ENCODE results near the gene PRCC.

Gene PRCC

DNA sequence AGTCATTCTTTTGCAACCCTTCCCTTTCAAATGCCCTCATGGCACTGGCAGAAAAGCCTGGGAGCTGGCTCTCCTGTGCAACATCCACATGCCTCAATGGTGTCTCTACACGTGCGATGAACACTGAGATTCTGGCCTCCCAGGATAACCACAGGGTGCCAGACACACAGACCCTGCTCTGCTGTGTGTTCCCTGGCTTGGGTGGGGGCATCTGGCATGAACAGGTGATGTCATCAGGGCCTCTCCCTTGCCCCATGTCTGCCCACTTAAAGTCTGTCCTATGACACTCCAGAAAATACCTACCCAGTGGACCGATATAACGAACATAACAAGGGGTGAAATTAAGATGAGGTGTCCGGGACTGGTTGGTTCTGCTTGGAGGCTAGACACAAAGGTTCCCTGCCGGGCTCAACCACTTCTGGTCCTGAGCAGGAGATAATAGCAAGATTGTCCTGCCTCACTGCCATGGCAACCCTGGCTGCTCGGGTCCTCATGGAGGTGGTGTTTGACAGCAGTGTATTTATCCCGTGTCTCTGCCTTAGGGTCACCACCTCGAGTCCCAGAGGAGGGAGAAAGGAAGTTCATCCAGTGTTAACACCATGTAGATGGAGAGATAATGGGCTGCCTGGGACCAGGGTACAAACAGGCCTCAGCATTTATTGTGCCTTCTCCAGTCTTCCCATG, 72.2 kb downstream of the PRCC start:
- Histone ChIP-seq H3K27me3 (replicated peaks; ENCODE audit: control insufficient read depth, insufficient read depth, low read length) (no peaks in the 10 kb centered on the region; the same call in none of the 2 replicates), H3K36me3 (ENCODE audit: control insufficient read depth, insufficient read depth, low read length) (no peaks in the 10 kb centered on the region), H3K4me3 (replicated peaks; ENCODE audit: low read depth, low read length) (no peak overlapping the region)
- TF ChIP-seq, protein P1, sequence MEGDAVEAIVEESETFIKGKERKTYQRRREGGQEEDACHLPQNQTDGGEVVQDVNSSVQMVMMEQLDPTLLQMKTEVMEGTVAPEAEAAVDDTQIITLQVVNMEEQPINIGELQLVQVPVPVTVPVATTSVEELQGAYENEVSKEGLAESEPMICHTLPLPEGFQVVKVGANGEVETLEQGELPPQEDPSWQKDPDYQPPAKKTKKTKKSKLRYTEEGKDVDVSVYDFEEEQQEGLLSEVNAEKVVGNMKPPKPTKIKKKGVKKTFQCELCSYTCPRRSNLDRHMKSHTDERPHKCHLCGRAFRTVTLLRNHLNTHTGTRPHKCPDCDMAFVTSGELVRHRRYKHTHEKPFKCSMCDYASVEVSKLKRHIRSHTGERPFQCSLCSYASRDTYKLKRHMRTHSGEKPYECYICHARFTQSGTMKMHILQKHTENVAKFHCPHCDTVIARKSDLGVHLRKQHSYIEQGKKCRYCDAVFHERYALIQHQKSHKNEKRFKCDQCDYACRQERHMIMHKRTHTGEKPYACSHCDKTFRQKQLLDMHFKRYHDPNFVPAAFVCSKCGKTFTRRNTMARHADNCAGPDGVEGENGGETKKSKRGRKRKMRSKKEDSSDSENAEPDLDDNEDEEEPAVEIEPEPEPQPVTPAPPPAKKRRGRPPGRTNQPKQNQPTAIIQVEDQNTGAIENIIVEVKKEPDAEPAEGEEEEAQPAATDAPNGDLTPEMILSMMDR (IDR thresholded peaks at IDR 0.05; ENCODE audit: insufficient read depth, low read length, poor library complexity, severe bottlenecking), result no peak
- no peak for DNase-seq (ENCODE audit: extremely low read depth, insufficient read length)

DNA sequence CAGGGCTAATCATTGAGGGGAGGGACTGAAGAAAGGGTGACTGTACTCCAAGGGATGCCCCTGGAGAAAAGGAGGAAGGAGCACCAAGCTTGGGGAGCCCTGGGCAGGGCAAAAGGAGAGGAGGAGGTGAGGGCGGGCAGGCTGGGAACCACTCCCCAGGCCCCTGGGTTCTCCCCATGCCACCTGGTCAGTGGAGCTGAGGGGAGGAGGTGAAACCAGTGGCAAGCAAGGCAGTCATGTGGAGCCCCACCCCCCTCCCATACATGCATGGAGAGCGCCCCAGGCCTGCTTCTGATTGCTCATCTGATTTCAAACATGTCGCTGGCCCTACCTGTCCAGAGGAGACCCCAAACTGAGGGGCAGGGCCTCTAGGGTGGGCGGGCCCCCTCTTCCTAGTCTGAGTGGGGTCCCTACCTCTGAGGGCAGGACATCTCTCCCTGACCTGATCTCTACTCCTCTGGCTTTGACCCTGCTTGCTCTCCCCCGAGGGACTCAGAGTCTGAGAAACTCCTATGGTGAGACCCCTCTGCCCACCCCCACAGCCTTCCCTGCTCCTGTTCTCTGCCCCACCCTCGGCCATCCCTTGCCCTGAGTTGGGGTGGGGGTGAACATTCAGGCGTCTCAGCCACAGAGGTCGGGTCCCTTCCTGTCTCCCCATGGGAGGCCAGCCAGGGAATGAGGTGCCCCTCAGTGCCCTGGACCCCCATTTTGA, 73.0 kb downstream of the PRCC start:
- TF ChIP-seq, protein P1 (IDR thresholded peaks at IDR 0.05; ENCODE audit: insufficient read depth, low read length, poor library complexity, severe bottlenecking), result no peak
- Histone ChIP-seq H3K4me3 (replicated peaks; ENCODE audit: low read depth, low read length) (no peak overlapping the region), H3K27me3 (replicated peaks; ENCODE audit: control insufficient read depth, insufficient read depth, low read length) (peaks cover 2% of the 10 kb centered on the region), H3K36me3 (ENCODE audit: control insufficient read depth, insufficient read depth, low read length) (no peaks in the 10 kb centered on the region)
- no peak for DNase-seq (ENCODE audit: extremely low read depth, insufficient read length)

DNA sequence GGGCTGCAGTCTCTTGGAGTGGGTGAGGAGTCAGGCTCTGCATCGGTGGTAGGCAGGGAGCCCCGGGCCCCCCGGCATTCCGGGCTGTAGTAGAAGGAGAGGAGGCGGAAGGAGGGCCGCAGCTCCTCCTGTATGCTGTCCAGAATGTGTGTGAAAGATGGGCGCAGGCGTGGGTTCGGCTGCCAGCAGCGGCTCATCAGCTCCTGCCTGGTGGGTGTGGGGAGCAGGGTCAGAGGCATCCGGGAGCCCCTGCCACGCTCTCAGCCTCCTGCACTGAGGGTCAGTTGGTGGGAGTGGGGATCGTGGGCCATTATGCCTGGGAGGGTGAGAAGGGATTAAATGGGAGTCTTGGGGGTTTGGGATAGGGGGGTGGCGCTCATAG, 73.6 kb downstream of the PRCC start:
- DNase-seq (ENCODE audit: extremely low read depth, insufficient read length), result no peak
- peaks cover 2% of the 10 kb centered on the region for H3K27me3 ChIP-seq (replicated peaks; ENCODE audit: control insufficient read depth, insufficient read depth, low read length)

DNA sequence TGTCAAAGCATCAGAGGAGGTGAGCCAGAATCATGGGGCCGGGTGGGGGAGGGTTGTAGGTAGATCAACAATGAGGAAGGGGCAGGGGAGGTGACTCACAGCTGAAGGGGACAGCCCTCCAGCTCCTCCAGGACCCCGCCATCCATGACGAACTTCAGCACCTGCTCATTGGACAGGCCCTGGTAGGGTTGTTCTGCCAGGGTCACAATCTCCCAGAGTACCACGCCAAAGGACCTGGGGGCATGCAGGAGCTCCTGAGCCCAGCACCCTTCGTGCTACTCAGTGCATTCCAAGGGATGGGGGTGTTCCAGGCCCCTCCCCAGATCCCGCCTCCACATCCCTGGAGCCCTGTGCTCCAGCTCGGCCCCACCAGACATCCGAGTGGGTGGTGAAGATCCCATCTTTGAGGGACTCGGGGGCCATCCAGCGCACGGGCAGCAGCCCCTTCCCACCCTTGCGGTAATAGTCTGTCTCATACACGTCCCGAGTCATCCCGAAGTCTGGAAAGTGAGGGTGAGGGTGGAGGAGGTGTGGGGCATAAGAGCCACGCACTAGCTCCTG, 74.0 kb downstream of the PRCC start:
- no peak for DNase-seq (ENCODE audit: extremely low read depth, insufficient read length)
- Histone ChIP-seq H3K4me3 (replicated peaks; ENCODE audit: low read depth, low read length) (no peak overlapping the region), H3K36me3 (ENCODE audit: control insufficient read depth, insufficient read depth, low read length) (no peaks in the 10 kb centered on the region), H3K27me3 (replicated peaks; ENCODE audit: control insufficient read depth, insufficient read depth, low read length) (peaks cover 2% of the 10 kb centered on the region)
- TF ChIP-seq, protein P1 (IDR thresholded peaks at IDR 0.05; ENCODE audit: insufficient read depth, low read length, poor library complexity, severe bottlenecking), result no peak

More for the DNA sequence above, 73.6 kb downstream of the PRCC start:
- TF ChIP-seq, protein P1 (IDR thresholded peaks at IDR 0.05; ENCODE audit: insufficient read depth, low read length, poor library complexity, severe bottlenecking), result no peak
- no peak overlapping the region for H3K4me3 ChIP-seq (replicated peaks; ENCODE audit: low read depth, low read length)
- no peaks in the 10 kb centered on the region for H3K36me3 ChIP-seq (ENCODE audit: control insufficient read depth, insufficient read depth, low read length)

DNA sequence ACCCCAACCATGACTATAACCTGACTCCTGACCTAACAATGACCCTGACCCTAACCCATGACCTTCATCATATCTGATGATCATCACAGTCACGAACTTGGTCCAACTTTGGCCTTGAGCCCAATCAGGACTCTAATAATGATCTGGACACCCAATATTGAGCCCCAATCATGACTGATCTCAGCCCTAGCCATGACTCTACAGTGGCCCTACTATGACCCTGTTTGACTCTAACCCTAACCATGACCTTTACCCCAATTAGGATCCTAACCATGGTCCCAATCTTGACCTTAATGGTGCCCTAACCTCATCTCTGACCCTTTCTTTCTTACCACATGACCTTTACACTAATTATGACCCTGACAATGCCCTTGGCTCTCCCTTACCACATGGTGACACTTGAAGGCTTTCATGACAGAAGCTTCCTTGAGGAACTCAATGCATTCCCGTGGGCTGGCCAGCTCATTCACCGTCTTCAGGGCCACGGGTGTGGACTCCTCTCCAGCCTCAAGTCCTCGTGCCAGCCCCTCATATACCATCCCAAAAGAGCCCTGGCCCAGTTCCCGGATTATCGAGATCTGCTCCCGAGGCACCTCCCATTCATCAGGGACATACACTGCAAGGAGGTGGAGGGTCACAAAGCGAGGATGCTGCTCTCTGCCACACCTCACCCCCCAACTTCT, 75.4 kb downstream of the PRCC start:
- Histone ChIP-seq H3K27me3 (replicated peaks; ENCODE audit: control insufficient read depth, insufficient read depth, low read length) (peaks cover 2% of the 10 kb centered on the region), H3K4me3 (replicated peaks; ENCODE audit: low read depth, low read length) (no peak overlapping the region), H3K36me3 (ENCODE audit: control insufficient read depth, insufficient read depth, low read length) (no peaks in the 10 kb centered on the region)
- DNase-seq (ENCODE audit: extremely low read depth, insufficient read length), result no peak
- TF ChIP-seq, protein P1 (IDR thresholded peaks at IDR 0.05; ENCODE audit: insufficient read depth, low read length, poor library complexity, severe bottlenecking), result no peak
